Glutamatergic neuron (in vitro differentiated cells): Measurements from ENCODE around the gene TMEM179. TPM values are rescaled to one million over a fixed set of nuclear protein-coding genes. Genes with fewer than 3 reads are reported as not detected.
"Not testable (repeated sequence)": the region's sequence is repeated elsewhere in the genome, so short reads cannot be mapped to it uniquely, and the experiment has no call there.

ENCODE experiments used
- DNase-seq: peaks from one replicate; pipeline ENCODE4 v3.0.0; 2022
- H3K27ac Mint-ChIP-seq: one replicate; pipeline ENCODE4 v1.8.0; 2020; ENCODE audit warnings: mild to moderate bottlenecking, mixed read lengths, inconsistent platforms; ENCODE audit not compliant: unreplicated experiment
- H3K27me3 Mint-ChIP-seq: one replicate; pipeline ENCODE4 v1.8.0; 2020; ENCODE audit warnings: mild to moderate bottlenecking, moderate library complexity, mixed read lengths, inconsistent platforms; ENCODE audit not compliant: unreplicated experiment
- H3K36me3 Mint-ChIP-seq: one replicate; pipeline ENCODE4 v1.8.0; 2020; ENCODE audit warnings: mild to moderate bottlenecking, mixed read lengths, inconsistent platforms; ENCODE audit not compliant: unreplicated experiment
- H3K4me1 Mint-ChIP-seq: one replicate; pipeline ENCODE4 v1.8.0; 2020; ENCODE audit warnings: mild to moderate bottlenecking, low read depth, mixed read lengths, inconsistent platforms; ENCODE audit not compliant: unreplicated experiment
- H3K4me3 Mint-ChIP-seq: one replicate; pipeline ENCODE4 v1.8.0; 2020; ENCODE audit warnings: mild to moderate bottlenecking, mixed read lengths, inconsistent platforms; ENCODE audit not compliant: unreplicated experiment
- H3K9me3 Mint-ChIP-seq: one replicate; pipeline ENCODE4 v1.8.0; 2020; ENCODE audit warnings: mild to moderate bottlenecking, moderate library complexity, mixed read lengths, inconsistent platforms; ENCODE audit not compliant: unreplicated experiment
- total RNA-seq: library from RNA; stranded (reverse); fragmentation: NEBNext Ultra II Directional; extraction: Animal tissue kit (Norgen Biotek cat#: 25700); gene quantifications from one replicate; pipeline ENCODE4 v1.2.1, GENCODE V29; 2021; ENCODE audit not compliant: unreplicated experiment
- TF ChIP-seq, protein P1 (sequence below): fragments of 200-600 bp; sonication (generic); IDR thresholded peaks from one replicate; pipeline ENCODE4 v1.5.0; 2021; ENCODE audit not compliant: partially characterized antibody, unreplicated experiment

The TMEM179 gene
- total RNA-seq, 1 donor from 2014 or later = 28.8 TPM

GRCh38 chr14:104582005-104582404 lies 22.6 kb downstream of the TMEM179 start:
- Mint-ChIP-seq H3K36me3 (peaks cover 4% of the 10 kb centered on the region), H3K4me1 (peaks cover 13% of the 10 kb centered on the region), H3K4me3 (no peak overlapping the region), H3K27ac (no peak overlapping the region), H3K9me3 (peaks cover 5% of the 10 kb centered on the region), H3K27me3 (peaks cover 8% of the 10 kb centered on the region)
- TF ChIP-seq, protein P1, sequence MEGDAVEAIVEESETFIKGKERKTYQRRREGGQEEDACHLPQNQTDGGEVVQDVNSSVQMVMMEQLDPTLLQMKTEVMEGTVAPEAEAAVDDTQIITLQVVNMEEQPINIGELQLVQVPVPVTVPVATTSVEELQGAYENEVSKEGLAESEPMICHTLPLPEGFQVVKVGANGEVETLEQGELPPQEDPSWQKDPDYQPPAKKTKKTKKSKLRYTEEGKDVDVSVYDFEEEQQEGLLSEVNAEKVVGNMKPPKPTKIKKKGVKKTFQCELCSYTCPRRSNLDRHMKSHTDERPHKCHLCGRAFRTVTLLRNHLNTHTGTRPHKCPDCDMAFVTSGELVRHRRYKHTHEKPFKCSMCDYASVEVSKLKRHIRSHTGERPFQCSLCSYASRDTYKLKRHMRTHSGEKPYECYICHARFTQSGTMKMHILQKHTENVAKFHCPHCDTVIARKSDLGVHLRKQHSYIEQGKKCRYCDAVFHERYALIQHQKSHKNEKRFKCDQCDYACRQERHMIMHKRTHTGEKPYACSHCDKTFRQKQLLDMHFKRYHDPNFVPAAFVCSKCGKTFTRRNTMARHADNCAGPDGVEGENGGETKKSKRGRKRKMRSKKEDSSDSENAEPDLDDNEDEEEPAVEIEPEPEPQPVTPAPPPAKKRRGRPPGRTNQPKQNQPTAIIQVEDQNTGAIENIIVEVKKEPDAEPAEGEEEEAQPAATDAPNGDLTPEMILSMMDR = no peak
- DNase-seq = no peak

DNA sequence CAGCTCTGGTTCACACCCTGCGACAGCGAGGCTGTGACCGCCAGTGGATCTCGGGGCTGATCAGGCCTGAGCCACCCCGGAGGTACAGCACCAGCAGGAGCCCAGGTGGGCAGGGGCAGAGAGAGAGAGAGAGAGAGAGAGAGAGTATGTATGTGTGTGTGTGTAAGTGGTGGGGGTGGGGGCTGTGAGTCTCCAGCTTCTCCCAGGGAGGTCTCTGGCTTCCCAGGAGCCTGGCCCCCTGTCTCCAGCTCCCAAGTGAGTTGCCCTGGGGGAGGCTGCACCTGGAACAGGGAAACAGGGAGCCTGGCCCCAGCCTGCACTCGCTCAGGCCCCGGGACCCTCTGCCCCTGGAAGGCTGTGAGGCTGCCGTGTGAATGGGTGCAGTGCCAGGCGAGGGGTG lies 23.1 kb downstream of the TMEM179 start:
- peaks cover 13% of the 10 kb centered on the region for H3K4me1 Mint-ChIP-seq
- peaks cover 8% of the 10 kb centered on the region for H3K27me3 Mint-ChIP-seq
- TF ChIP-seq, protein P1 = no peak
- no peak overlapping the region for H3K4me3 Mint-ChIP-seq
- no peak overlapping the region for H3K27ac Mint-ChIP-seq
- no peak for DNase-seq
- peaks cover 5% of the 10 kb centered on the region for H3K9me3 Mint-ChIP-seq
- H3K36me3 Mint-ChIP-seq = peaks cover 4% of the 10 kb centered on the region

- peaks cover 11% of the 10 kb centered on the region for H3K27me3 Mint-ChIP-seq
- TF ChIP-seq, protein P1 = no peak
- H3K4me3 Mint-ChIP-seq = no peak overlapping the region
- peaks cover 4% of the 10 kb centered on the region for H3K36me3 Mint-ChIP-seq
- H3K4me1 Mint-ChIP-seq = peaks cover 13% of the 10 kb centered on the region
- no peak for DNase-seq
- H3K9me3 Mint-ChIP-seq = peaks cover 5% of the 10 kb centered on the region
- no peak overlapping the region for H3K27ac Mint-ChIP-seq
Observed at GRCh38 chr14:104580961-104581360, 23.6 kb downstream of the TMEM179 start.

- peaks cover 13% of the 10 kb centered on the region for H3K4me1 Mint-ChIP-seq
- H3K27ac Mint-ChIP-seq, H3K36me3 Mint-ChIP-seq, DNase-seq, H3K4me3 Mint-ChIP-seq, H3K9me3 Mint-ChIP-seq: not testable (repeated sequence)
- H3K27me3 Mint-ChIP-seq = peaks cover 12% of the 10 kb centered on the region
Observed at GRCh38 chr14:104579939-104580338, 24.6 kb downstream of the TMEM179 start.

DNA sequence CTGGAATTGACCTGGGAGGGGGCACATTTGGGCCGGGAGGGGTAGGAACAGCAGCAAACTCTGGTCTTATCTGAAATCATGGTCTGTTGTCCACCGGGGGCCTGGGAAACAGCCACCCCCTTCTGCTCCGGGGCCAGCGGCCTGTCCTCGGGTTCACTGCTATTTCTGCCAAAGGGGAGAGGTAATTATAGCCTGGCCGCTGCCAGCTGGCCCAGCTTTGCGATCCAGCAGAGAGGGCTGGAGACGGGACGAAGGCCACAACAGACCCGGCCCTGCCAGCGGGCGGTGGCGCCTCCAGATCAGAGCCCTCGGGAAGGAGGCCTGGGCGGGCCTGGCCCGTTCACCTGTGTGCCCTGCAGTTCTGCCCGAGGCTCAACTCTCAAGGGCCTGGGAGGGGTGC lies 25.1 kb downstream of the TMEM179 start, which contains the start of gene C14orf180:
Gene C14orf180 (plus strand): TSS at position 258 of the 400 bp plus-strand sequence. CDS start 6,667 bp downstream, outside the sequence.
- peaks cover 4% of the 10 kb centered on the region for H3K36me3 Mint-ChIP-seq
- DNase-seq = no peak
- no peak within 1 kb of the TSS for H3K4me3 Mint-ChIP-seq
- peaks cover 12% of the 10 kb centered on the region for H3K4me1 Mint-ChIP-seq
- H3K9me3 Mint-ChIP-seq = peaks cover 4% of the 10 kb centered on the region
- no peak within 1 kb of the TSS for H3K27ac Mint-ChIP-seq
- TF ChIP-seq, protein P1 = no peak
- peaks cover 12% of the 10 kb centered on the region for H3K27me3 Mint-ChIP-seq
